ENCODE measurements around the gene MSI1. TPM values are rescaled to one million over a fixed set of nuclear protein-coding genes. Genes with fewer than 3 reads are reported as not detected.

The MSI1 gene
- total RNA-seq, 2 donors from 2014 or later: 0.93 to 2.9 TPM

DNA sequence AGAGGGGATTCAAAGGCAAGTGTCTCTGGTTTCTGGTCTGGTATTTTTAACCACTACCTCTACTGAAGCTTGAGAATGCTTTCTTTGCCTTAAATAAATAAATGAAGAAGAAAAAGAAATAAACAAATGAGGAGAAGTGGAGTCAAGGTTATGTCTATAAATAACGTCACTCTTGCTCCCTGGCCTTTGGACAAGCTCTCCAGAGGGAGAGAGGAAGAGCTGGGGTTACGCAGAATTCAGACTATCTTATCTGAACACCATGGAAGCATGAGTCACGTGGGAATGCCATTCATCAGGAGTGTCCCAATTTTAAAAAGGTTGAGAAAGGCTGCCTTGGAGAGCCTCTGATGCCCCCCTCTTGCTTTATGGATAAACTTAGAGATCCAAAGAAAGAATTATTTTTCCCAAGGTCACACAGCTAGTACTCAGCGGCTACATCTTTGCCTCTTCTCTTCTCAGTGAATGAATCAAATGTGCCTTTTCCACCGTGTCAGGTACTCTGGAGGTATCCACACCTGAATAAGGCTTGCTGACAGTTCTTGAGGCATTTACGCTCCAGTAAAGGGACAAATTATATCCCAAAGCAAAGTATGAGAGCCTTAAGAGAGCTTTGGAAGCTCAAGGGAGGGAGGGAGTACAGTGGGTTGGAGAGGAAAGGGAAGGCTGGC, 12.9 kb upstream of the MSI1 start:
- H3K9me3 ChIP-seq: no peaks in the 10 kb centered on the region
- TF ChIP-seq, protein P1, sequence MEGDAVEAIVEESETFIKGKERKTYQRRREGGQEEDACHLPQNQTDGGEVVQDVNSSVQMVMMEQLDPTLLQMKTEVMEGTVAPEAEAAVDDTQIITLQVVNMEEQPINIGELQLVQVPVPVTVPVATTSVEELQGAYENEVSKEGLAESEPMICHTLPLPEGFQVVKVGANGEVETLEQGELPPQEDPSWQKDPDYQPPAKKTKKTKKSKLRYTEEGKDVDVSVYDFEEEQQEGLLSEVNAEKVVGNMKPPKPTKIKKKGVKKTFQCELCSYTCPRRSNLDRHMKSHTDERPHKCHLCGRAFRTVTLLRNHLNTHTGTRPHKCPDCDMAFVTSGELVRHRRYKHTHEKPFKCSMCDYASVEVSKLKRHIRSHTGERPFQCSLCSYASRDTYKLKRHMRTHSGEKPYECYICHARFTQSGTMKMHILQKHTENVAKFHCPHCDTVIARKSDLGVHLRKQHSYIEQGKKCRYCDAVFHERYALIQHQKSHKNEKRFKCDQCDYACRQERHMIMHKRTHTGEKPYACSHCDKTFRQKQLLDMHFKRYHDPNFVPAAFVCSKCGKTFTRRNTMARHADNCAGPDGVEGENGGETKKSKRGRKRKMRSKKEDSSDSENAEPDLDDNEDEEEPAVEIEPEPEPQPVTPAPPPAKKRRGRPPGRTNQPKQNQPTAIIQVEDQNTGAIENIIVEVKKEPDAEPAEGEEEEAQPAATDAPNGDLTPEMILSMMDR (IDR thresholded peaks at IDR 0.05): no peak
- DNase-seq (ENCODE audit: low spot score): no peak
- no peaks in the 10 kb centered on the region for H3K36me3 ChIP-seq
- peak overlapping the region; percentile 57 to 65 for H3K27ac ChIP-seq
- H3K4me1 ChIP-seq: peaks cover 0 to 13% of the 10 kb centered on the region in 2 donors
- H3K4me3 ChIP-seq: no peak overlapping the region
- H3K27me3 ChIP-seq: no peaks in the 10 kb centered on the region

DNA sequence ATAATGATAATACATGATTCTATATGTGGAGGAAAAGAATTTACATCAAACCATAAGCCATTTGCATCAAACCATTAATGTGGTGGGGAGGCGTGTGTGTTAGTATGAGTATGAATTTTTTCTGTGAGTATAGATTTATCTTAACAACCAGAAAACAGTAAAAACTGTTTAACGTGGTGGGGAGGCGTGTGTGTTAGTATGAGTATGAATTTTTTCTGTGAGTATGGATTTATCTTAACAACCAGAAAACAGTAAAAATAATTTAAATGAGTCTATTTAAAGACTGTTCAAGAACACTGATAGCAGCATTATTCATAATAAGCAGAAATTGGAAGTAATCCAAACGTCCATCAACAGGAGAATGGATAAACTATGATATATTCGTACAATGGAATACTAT, 9.1 kb upstream of the MSI1 start:
- Histone ChIP-seq H3K27me3 (no peaks in the 10 kb centered on the region), H3K27ac (no peak overlapping the region), H3K4me3 (no peak overlapping the region), H3K4me1 (peaks cover 0 to 13% of the 10 kb centered on the region in 2 donors), H3K9me3 (no peaks in the 10 kb centered on the region), H3K36me3 (no peaks in the 10 kb centered on the region)
- no peak for DNase-seq (ENCODE audit: low spot score)
- TF ChIP-seq, protein P1 (IDR thresholded peaks at IDR 0.05): no peak

DNA sequence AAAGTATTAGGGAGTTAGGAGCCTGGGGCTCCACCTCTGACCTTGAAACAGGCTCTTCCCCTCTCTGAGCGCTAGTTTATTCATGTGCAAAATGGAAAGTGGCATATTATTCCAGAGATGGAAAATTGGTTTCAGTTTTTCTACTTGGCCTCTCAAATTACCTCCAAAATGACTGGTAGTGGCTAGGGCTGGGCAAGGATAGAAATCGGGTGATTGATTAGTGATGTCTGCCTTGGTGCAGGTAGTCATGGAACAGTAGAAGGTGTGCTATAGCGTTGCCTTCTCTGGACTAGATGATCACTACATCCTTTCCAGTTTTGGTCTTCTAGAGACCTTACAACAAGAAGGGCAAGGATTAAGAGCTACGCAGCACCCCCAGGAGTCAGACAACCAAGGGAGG, 8.6 kb upstream of the MSI1 start:
- DNase-seq (ENCODE audit: low spot score): no peak
- no peak overlapping the region for H3K4me3 ChIP-seq
- H3K36me3 ChIP-seq: no peaks in the 10 kb centered on the region
- H3K27ac ChIP-seq: peak overlapping the region in 1 of 2 donors; percentile 40
- H3K27me3 ChIP-seq: no peaks in the 10 kb centered on the region
- TF ChIP-seq, protein P1 (IDR thresholded peaks at IDR 0.05): no peak
- H3K4me1 ChIP-seq: peaks cover 0 to 13% of the 10 kb centered on the region in 2 donors
- H3K9me3 ChIP-seq: no peaks in the 10 kb centered on the region

DNA sequence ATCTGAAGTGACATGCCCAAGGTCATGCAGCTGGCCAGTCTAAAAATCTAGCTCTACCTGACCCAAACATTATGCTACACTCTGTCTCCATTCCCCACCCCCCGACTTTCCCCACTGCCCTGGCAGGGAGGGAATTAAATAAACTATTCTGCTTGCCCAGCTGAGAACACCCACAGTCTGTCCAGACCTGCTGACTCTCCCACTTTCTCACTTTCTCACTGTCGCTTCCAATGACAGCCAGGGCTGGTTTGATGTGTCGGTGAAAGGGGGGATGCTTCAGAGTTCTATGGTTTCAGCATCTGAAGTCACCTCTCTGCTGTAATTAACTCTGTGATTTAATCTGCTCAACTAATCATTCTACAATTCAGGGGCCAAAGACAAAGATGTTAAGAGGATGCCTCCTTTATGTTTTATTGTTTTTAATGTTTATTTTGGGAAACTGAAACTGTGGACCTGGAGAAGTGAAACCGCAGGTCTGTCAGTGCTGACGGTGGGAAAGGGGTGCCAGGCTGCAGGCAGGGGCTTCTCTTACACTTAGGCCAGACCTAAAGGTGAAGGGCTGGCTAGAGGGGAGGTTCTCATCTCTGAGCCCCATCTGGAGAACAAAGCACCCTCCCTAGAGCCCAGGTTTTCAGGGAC, 8.1 kb upstream of the MSI1 start:
- TF ChIP-seq, protein P1 (IDR thresholded peaks at IDR 0.05): no peak
- no peak for DNase-seq (ENCODE audit: low spot score)
- H3K9me3 ChIP-seq: no peaks in the 10 kb centered on the region
- no peaks in the 10 kb centered on the region for H3K27me3 ChIP-seq
- H3K27ac ChIP-seq: peak overlapping the region in 1 of 2 donors; percentile 40
- no peak overlapping the region for H3K4me3 ChIP-seq
- H3K4me1 ChIP-seq: peaks cover 0 to 7% of the 10 kb centered on the region in 2 donors
- H3K36me3 ChIP-seq: no peaks in the 10 kb centered on the region

DNA sequence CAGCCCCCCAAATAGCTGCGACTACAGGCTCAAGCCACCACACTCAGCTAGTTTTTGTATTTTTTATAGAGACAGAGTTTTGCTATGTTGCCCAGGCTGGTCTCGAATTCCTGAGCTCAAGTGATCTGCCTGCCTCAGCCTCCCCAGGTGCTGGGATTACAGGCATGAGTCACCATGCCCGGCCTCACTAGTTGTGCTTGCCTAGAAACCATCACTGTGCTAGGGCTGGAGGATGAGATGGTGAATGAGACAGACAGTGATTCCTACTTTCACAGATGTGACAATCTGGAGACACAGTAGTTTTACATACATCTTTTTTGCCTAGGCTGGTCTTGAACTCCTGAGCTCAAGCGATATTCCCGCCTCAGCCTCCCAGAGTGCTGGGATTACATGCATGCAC, 7.5 kb upstream of the MSI1 start:
- H3K27ac ChIP-seq: no peak overlapping the region
- peaks cover 0 to under 1% of the 10 kb centered on the region in 2 donors for H3K4me1 ChIP-seq
- H3K9me3 ChIP-seq: no peaks in the 10 kb centered on the region
- no peak overlapping the region for H3K4me3 ChIP-seq
- TF ChIP-seq, protein P1 (IDR thresholded peaks at IDR 0.05): no peak
- H3K27me3 ChIP-seq: no peaks in the 10 kb centered on the region
- H3K36me3 ChIP-seq: no peaks in the 10 kb centered on the region
- no peak for DNase-seq (ENCODE audit: low spot score)

Data from right atrium auricular region (tissue), 2 donors.